Trophoblast cell (in vitro differentiated cells and primary cell): ENCODE measurements around the gene AHI1.

Experiments used
- DNase-seq, 2 donors: peaks; one replicate each; pipeline ENCODE4 v3.0.0-alpha.2; 2016
- H2AFZ ChIP-seq: 2 replicates; pipeline ENCODE4 v1.6.1; 2013; ENCODE audit warnings: low read length, moderate library complexity, mild to moderate bottlenecking; ENCODE audit not compliant: insufficient read depth, poor library complexity
- H2AK5ac ChIP-seq: 2 replicates; pipeline ENCODE4 v1.6.1; 2013; ENCODE audit warnings: mild to moderate bottlenecking, low read length
- H2BK120ac ChIP-seq: 2 replicates; pipeline ENCODE4 v1.6.1; 2013; ENCODE audit warnings: low read length, mild to moderate bottlenecking, moderate library complexity; ENCODE audit not compliant: insufficient read depth, poor library complexity
- H2BK12ac ChIP-seq: 2 replicates; pipeline ENCODE4 v1.6.1; 2013; ENCODE audit warnings: mild to moderate bottlenecking, low read length, moderate library complexity
- H2BK5ac ChIP-seq: 2 replicates; pipeline ENCODE4 v1.6.1; 2013; ENCODE audit warnings: low read length, low read depth, moderate library complexity, mild to moderate bottlenecking; ENCODE audit not compliant: poor library complexity
- H3K14ac ChIP-seq: 2 replicates; pipeline ENCODE4 v1.6.1; 2013; ENCODE audit warnings: mild to moderate bottlenecking, low read length
- H3K18ac ChIP-seq: 2 replicates; pipeline ENCODE4 v1.6.1; 2013; ENCODE audit warnings: mild to moderate bottlenecking, low read length
- H3K23ac ChIP-seq: 2 replicates; pipeline ENCODE4 v1.6.1; 2013; ENCODE audit warnings: low read length
- H3K27ac ChIP-seq: 2 replicates; pipeline ENCODE4 v1.5.1; 2013; ENCODE audit warnings: low read depth, mild to moderate bottlenecking, inconsistent platforms, low read length, moderate library complexity
- H3K27me3 ChIP-seq: 2 replicates; pipeline ENCODE4 v1.6.1; 2013; ENCODE audit warnings: inconsistent platforms, mild to moderate bottlenecking, low read length, moderate library complexity; ENCODE audit not compliant: insufficient read depth
- H3K36me3 ChIP-seq, 2 experiments: 1 replicate in 1 of 2; 2 replicates in 1 of 2; pipeline ENCODE4 v1.6.1; 2013; ENCODE audit warnings: low read length in 2 of 2, mild to moderate bottlenecking in 2 of 2, moderate library complexity in 1 of 2; ENCODE audit not compliant: insufficient read depth in 2 of 2, control insufficient read depth in 1 of 2
- H3K4ac ChIP-seq: 2 replicates; pipeline ENCODE4 v1.6.1; 2013; ENCODE audit warnings: low read depth, mild to moderate bottlenecking, low read length, moderate library complexity
- H3K4me1 ChIP-seq, 2 experiments: 1 replicate in 1 of 2; 2 replicates in 1 of 2; pipeline ENCODE4 v1.6.1; 2013; ENCODE audit warnings: low read length in 2 of 2, mild to moderate bottlenecking in 2 of 2, moderate library complexity in 1 of 2; ENCODE audit not compliant: insufficient read depth in 2 of 2, control insufficient read depth in 1 of 2
- H3K4me2 ChIP-seq: 2 replicates; pipeline ENCODE4 v1.6.1; 2013; ENCODE audit warnings: inconsistent platforms, mild to moderate bottlenecking, low read length, moderate library complexity
- H3K4me3 ChIP-seq: 2 replicates; pipeline ENCODE4 v1.5.1; 2013; ENCODE audit warnings: mild to moderate bottlenecking, low read depth, low read length, inconsistent platforms
- H3K79me1 ChIP-seq: one replicate; pipeline ENCODE4 v1.6.1; 2013; ENCODE audit warnings: low read length
- H3K79me2 ChIP-seq: 2 replicates; pipeline ENCODE4 v1.6.1; 2013; ENCODE audit warnings: low read length, mild to moderate bottlenecking; ENCODE audit not compliant: control insufficient read depth, insufficient read depth, poor library complexity
- H3K9ac ChIP-seq: 2 replicates; pipeline ENCODE4 v1.6.1; 2013; ENCODE audit warnings: mild to moderate bottlenecking, low read length
- H3K9me3 ChIP-seq: 2 replicates; pipeline ENCODE4 v1.6.1; 2013; ENCODE audit warnings: low read depth, mild to moderate bottlenecking, control low read depth, inconsistent platforms, low read length; ENCODE audit not compliant: insufficient read depth
- H4K12ac ChIP-seq: 2 replicates; pipeline ENCODE4 v1.6.1; 2013; ENCODE audit warnings: low read depth, mild to moderate bottlenecking, low read length, moderate library complexity
- H4K8ac ChIP-seq: 2 replicates; pipeline ENCODE4 v1.6.1; 2013; ENCODE audit warnings: low read depth, mild to moderate bottlenecking, low read length, moderate library complexity
- H4K91ac ChIP-seq: one replicate; pipeline ENCODE4 v1.6.1; 2013; ENCODE audit warnings: low read depth, mild to moderate bottlenecking, low read length, moderate library complexity
- WGBS: extraction: QIAGEN DNeasy Blood & Tissue Kit; methylation state at CpG from one replicate; pipeline ENCODE4 v1.1.7; 2013; ENCODE audit warnings: missing lambda C conversion rate; ENCODE audit not compliant: insufficient read length, insufficient coverage; ENCODE audit errors: extremely low coverage; 5-methylcytosine and 5-hydroxymethylcytosine counted together

Gene AHI1

GRCh38 chr6:135306740-135307420, 190.7 kb downstream of the AHI1 start:
- Histone ChIP-seq H3K4me3 (no peak overlapping the region), H3K4me2 (no peak overlapping the region), H3K27ac (no peak overlapping the region), H2BK5ac (no peak overlapping the region), H3K23ac (no peak overlapping the region), H4K12ac (no peak overlapping the region), H2AFZ (no peak overlapping the region), H3K4ac (no peak overlapping the region), H3K79me2 (no peaks in the 10 kb centered on the region), H3K9ac (no peak overlapping the region), H2AK5ac (no peak overlapping the region), H2BK120ac (no peak overlapping the region), H3K14ac (no peak overlapping the region), H3K36me3 (no peaks in the 10 kb centered on the region), H4K91ac (no peak overlapping the region), H3K79me1 (no peaks in the 10 kb centered on the region), H3K27me3 (no peaks in the 10 kb centered on the region), H4K8ac (no peak overlapping the region), H3K18ac (no peak overlapping the region), H3K4me1 (no peaks in the 10 kb centered on the region), H2BK12ac (no peak overlapping the region), H3K9me3 (no peaks in the 10 kb centered on the region)
- DNase-seq, result no peak
- WGBS, result no CpG with 5 or more reads among the region's 5 CpGs

GRCh38 chr6:135306166-135306565, 191.4 kb downstream of the AHI1 start:
- WGBS, result no CpG with 5 or more reads among the region's 2 CpGs
- no peaks in the 10 kb centered on the region for H3K9me3 ChIP-seq
- no peak overlapping the region for H3K4ac ChIP-seq
- H2AFZ ChIP-seq, result no peak overlapping the region
- H3K27me3 ChIP-seq, result no peaks in the 10 kb centered on the region
- H3K18ac ChIP-seq, result no peak overlapping the region
- H3K27ac ChIP-seq, result no peak overlapping the region
- no peak overlapping the region for H3K14ac ChIP-seq
- H3K4me3 ChIP-seq, result no peak overlapping the region
- no peak overlapping the region for H2AK5ac ChIP-seq
- no peak for DNase-seq
- H3K4me1 ChIP-seq, result no peaks in the 10 kb centered on the region
- H3K79me1 ChIP-seq, result no peaks in the 10 kb centered on the region
- H2BK120ac ChIP-seq, result no peak overlapping the region
- H4K91ac ChIP-seq, result no peak overlapping the region
- no peak overlapping the region for H2BK12ac ChIP-seq
- no peak overlapping the region for H4K12ac ChIP-seq
- no peaks in the 10 kb centered on the region for H3K36me3 ChIP-seq
- H3K23ac ChIP-seq, result no peak overlapping the region
- H4K8ac ChIP-seq, result no peak overlapping the region
- H3K9ac ChIP-seq, result no peak overlapping the region
- H3K79me2 ChIP-seq, result no peaks in the 10 kb centered on the region
- H2BK5ac ChIP-seq, result no peak overlapping the region
- H3K4me2 ChIP-seq, result no peak overlapping the region

- Histone ChIP-seq H3K14ac (no peak overlapping the region), H2BK5ac (no peak overlapping the region), H2AFZ (no peak overlapping the region), H4K8ac (no peak overlapping the region), H3K4me2 (no peak overlapping the region), H3K9ac (no peak overlapping the region), H3K4ac (no peak overlapping the region), H4K12ac (no peak overlapping the region), H3K27ac (no peak overlapping the region), H3K27me3 (no peaks in the 10 kb centered on the region), H3K9me3 (no peaks in the 10 kb centered on the region), H3K23ac (no peak overlapping the region), H3K36me3 (no peaks in the 10 kb centered on the region), H4K91ac (no peak overlapping the region), H2BK120ac (no peak overlapping the region), H3K79me2 (no peaks in the 10 kb centered on the region), H3K18ac (no peak overlapping the region), H3K4me3 (no peak overlapping the region), H3K4me1 (no peaks in the 10 kb centered on the region), H3K79me1 (no peaks in the 10 kb centered on the region), H2AK5ac (no peak overlapping the region), H2BK12ac (no peak overlapping the region)
- DNase-seq, result no peak
- whole genome bisulfite sequencing, result 100% methylated on average over 1 of the region's 1 CpG
Measured at GRCh38 chr6:135305684-135306083, 191.9 kb downstream of the AHI1 start.

- H3K4me3 ChIP-seq, result no peak overlapping the region
- H4K12ac ChIP-seq, result no peak overlapping the region
- no peak overlapping the region for H3K27ac ChIP-seq
- H2AFZ ChIP-seq, result no peak overlapping the region
- no peaks in the 10 kb centered on the region for H3K36me3 ChIP-seq
- no CpG with 5 or more reads among the region's 4 CpGs for WGBS
- no peaks in the 10 kb centered on the region for H3K27me3 ChIP-seq
- H4K8ac ChIP-seq, result no peak overlapping the region
- no peak overlapping the region for H2BK12ac ChIP-seq
- H3K4me2 ChIP-seq, result no peak overlapping the region
- H3K79me1 ChIP-seq, result no peaks in the 10 kb centered on the region
- no peak overlapping the region for H3K9ac ChIP-seq
- no peak overlapping the region for H4K91ac ChIP-seq
- H3K79me2 ChIP-seq, result no peaks in the 10 kb centered on the region
- H2BK5ac ChIP-seq, result no peak overlapping the region
- no peak overlapping the region for H2BK120ac ChIP-seq
- no peaks in the 10 kb centered on the region for H3K9me3 ChIP-seq
- no peak for DNase-seq
- H3K23ac ChIP-seq, result no peak overlapping the region
- H3K14ac ChIP-seq, result no peak overlapping the region
- no peaks in the 10 kb centered on the region for H3K4me1 ChIP-seq
- H3K4ac ChIP-seq, result no peak overlapping the region
- H3K18ac ChIP-seq, result no peak overlapping the region
- no peak overlapping the region for H2AK5ac ChIP-seq
Measured at GRCh38 chr6:135304883-135305282, 192.7 kb downstream of the AHI1 start.
